Thymus (tissue), 11 donors: ENCODE data around the gene ESPNL. TPM values are rescaled to one million over a fixed set of nuclear protein-coding genes. Genes with fewer than 3 reads are reported as not detected.
"Not testable (repeated sequence)": the region's sequence is repeated elsewhere in the genome, so short reads cannot be mapped to it uniquely, and the experiment has no call there.

Source experiments
- DNase-seq, 9 donors: peaks; one replicate each; pipeline ENCODE4 v3.0.0-alpha.2; 2013; ENCODE audit warnings: low spot score in 9 of 9, low read depth in 6 of 9, missing footprints in 1 of 9
- H3K27ac ChIP-seq, 2 donors: one replicate each; pipeline ENCODE4 v1.5.1; 2013; ENCODE audit warnings: control low read depth in 1 of 2, low read depth in 1 of 2, low read length in 1 of 2, mild to moderate bottlenecking in 1 of 2, moderate library complexity in 1 of 2
- H3K27me3 ChIP-seq, 2 donors: one replicate each; pipeline ENCODE4 v1.5.1; 2013; ENCODE audit warnings: low read length in 1 of 2; ENCODE audit not compliant: control insufficient read depth in 2 of 2, insufficient read depth in 1 of 2
- H3K36me3 ChIP-seq, 2 donors: one replicate each; pipeline ENCODE4 v1.5.1; 2013; ENCODE audit warnings: low read length in 1 of 2, mild to moderate bottlenecking in 1 of 2, moderate library complexity in 1 of 2; ENCODE audit not compliant: control insufficient read depth in 2 of 2, insufficient read depth in 2 of 2
- H3K4me1 ChIP-seq, 2 donors: one replicate each; pipeline ENCODE4 v1.5.1; 2013; ENCODE audit warnings: low read length in 2 of 2; ENCODE audit not compliant: control insufficient read depth in 2 of 2, insufficient read depth in 2 of 2
- H3K4me3 ChIP-seq, 2 donors: one replicate each; pipeline ENCODE4 v1.5.1; 2013; ENCODE audit warnings: low read length in 2 of 2, control low read depth in 1 of 2, mild to moderate bottlenecking in 1 of 2
- H3K9me3 ChIP-seq, 2 donors: one replicate each; pipeline ENCODE4 v1.5.1; 2013; ENCODE audit warnings: low read length in 1 of 2, mild to moderate bottlenecking in 1 of 2; ENCODE audit not compliant: control insufficient read depth in 2 of 2, insufficient read depth in 1 of 2
- WGBS: extraction: QIAGEN DNeasy Blood & Tissue Kit; methylation state at CpG from one replicate; pipeline ENCODE4 v1.1.7; 2013; 5-methylcytosine and 5-hydroxymethylcytosine counted together
- polyA plus RNA-seq: library from polyadenylated mRNA; stranded (reverse); fragments of 200-250 nt; gene quantifications from one replicate; pipeline ENCODE4 v1.2.3, GENCODE V29; 2013
- total RNA-seq: library from RNA; stranded (reverse); fragments of 120-200 nt; gene quantifications from one replicate; pipeline ENCODE4 v1.2.4, GENCODE V29; 2013
- donor health status: healthy.

Gene ESPNL
- total and polyA plus RNA-seq, 2 donors = 0.66 to 1.5 TPM

DNA sequence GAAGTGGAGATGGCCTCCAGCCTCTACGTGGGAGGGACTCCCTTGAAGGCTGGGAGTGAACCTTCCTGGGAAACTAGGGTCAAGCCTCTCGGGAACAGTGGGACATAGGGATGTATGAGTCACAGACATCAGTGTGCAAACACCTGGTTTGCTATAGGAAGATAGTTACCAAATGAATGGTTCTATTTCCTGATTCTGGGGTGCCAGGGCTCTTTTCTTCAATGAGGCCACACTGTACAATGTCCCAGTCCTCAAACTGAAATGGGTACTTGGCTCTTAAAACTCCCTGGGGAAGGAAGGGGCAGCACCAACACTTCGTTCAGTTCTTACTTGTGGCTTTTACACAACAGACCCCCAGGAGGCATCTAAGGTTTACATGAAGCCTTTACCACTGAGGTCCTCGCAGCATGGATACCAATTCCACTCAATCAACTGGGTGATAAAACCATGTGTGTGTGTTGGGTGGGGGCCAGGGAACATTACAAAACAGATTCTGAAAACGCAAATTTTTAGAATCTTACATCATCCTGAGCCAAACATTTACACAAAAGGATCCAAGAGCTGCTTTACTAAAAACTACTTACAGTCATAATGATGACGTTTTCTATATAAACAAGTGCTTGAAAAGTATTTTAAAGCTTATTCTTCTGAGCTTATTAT is 69.0 kb downstream of the ESPNL start:
- H3K4me1 ChIP-seq = peaks cover 0 to 4% of the 10 kb centered on the region in 2 donors
- H3K9me3 ChIP-seq = no peaks in the 10 kb centered on the region
- H3K27ac ChIP-seq = no peak overlapping the region
- H3K27me3 ChIP-seq = peaks cover 6 to 17% of the 10 kb centered on the region in 2 donors
- no peak overlapping the region for H3K4me3 ChIP-seq
- DNase-seq = no peak
- 93% methylated on average over 6 of the region's 6 CpGs for WGBS
- H3K36me3 ChIP-seq = peaks cover 58 to 72% of the 10 kb centered on the region in 2 donors

DNA sequence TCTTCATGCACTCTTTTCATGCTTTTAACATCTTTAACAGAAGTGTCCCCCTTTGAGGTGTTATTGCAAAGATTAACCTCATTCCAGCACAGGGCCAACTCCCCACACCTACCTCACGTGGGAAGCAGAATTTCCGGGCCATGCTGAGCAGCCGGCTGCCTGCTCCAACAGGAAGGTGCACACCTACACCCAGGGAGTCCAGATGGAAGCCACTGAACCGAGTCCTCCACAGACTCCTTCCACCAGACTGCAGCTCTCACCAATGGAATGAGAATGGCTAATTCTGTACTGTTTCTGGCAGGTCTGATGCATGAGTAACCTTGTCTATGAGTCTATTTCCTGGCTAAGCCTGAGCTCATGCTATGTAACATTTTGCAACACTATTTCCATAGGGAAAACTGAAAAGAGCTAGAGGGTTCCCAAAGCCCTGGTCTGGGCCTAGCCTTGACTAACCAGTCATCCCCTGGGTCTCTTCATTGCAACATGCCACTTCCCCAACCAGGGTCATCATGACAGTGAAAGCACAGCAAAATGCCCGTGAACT is 69.6 kb downstream of the ESPNL start:
- no peak for DNase-seq
- H3K27ac ChIP-seq = no peak overlapping the region
- peaks cover 0 to 4% of the 10 kb centered on the region in 2 donors for H3K4me1 ChIP-seq
- H3K9me3 ChIP-seq = no peaks in the 10 kb centered on the region
- 95% methylated on average over 5 of the region's 5 CpGs for WGBS
- peaks cover 64 to 78% of the 10 kb centered on the region in 2 donors for H3K36me3 ChIP-seq
- H3K4me3 ChIP-seq = no peak overlapping the region
- peaks cover 2 to 11% of the 10 kb centered on the region in 2 donors for H3K27me3 ChIP-seq

DNA sequence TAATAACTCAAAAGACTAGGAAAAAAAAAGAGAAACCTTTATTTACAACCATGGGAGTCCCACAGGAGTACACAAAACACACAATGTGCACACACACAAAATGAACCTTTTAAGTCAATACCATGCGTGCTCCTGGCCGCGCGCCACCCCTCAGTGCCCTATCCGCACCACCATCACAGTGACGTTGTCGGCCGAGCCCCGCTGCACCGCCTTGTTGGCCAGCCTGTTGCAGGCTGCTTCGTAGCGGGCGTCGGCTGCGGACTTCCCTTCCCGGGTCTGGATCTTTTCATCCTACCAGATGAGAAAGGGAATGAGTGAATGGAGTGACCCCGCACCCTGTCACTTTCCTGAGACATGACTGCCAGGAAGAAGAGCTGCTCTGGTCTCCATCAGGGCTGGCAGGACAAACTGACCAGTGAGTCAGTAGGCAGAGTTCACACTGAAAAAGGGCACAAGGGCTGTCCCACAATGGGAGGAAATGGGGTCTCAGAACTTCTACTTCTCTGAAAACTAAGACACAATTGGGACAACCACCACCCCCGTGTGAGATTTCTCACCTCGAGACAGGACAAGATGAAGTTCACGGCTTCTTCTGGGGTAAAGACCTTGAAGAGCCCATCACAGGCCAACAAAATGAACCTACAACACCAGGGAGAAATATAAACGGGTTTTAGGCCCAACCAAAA is 70.4 kb downstream of the ESPNL start:
- Histone ChIP-seq H3K9me3 (no peaks in the 10 kb centered on the region), H3K4me1 (peaks cover 0 to 4% of the 10 kb centered on the region in 2 donors), H3K27ac (no peak overlapping the region), H3K27me3 (peaks cover 0 to 4% of the 10 kb centered on the region in 2 donors), H3K4me3 (no peak overlapping the region), H3K36me3 (peaks cover 70 to 82% of the 10 kb centered on the region in 2 donors)
- DNase-seq = no peak
- 97% methylated on average over 21 of the region's 21 CpGs for WGBS

DNA sequence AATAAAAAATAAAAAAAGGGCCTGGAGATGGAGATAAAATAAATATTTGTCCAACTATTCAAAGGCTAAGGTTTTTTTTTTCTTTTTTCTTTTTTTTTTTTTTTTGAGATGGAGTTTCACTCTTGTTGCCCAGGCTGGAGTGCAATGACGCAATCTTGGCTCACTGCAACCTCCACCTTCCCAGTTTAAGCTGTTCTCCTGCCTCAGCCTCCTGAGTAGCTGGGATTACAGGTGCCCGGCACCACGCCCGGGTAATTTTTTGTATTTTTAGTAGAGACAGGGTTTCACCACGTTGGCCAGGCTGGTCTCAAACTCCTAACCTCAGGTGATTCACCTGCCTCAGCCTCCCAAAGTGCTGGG is 70.9 kb downstream of the ESPNL start:
- peaks cover 71 to 82% of the 10 kb centered on the region in 2 donors for H3K36me3 ChIP-seq
- whole genome bisulfite sequencing = 97% methylated on average over 5 of the region's 5 CpGs
- H3K27ac ChIP-seq, H3K27me3 ChIP-seq, H3K9me3 ChIP-seq, DNase-seq, H3K4me3 ChIP-seq, H3K4me1 ChIP-seq: not testable (repeated sequence)

DNA sequence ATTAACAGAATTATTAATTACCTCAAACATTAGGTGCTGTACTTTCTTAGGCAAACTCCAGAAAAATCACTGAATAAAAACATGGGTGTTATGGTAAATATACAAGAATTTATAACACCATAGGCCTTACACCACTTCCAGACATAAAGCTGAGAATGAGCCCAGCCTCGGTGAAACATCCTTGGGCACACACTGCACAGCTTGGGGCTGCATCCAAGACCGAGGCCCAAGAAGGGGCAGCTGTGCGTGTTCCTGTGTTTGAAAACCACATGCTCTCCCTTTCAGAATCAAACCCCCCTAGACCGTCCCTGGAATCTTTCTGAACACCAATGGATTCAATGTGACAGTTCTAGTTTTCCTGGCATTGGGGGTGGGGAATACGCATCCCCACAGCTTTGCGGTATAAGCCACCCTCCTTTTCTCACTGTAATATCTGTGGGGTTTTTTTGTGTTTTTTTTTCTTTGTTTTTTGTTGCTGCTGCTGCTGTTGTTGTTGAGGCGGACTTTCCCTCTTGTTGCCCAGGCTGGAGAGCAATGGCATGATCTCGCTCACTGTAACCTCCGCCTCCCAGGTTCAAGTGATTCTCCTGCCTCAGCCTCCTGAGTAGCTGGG is 71.5 kb downstream of the ESPNL start:
- Histone ChIP-seq H3K4me3 (no peak overlapping the region), H3K27me3 (no peaks in the 10 kb centered on the region), H3K27ac (no peak overlapping the region), H3K9me3 (no peaks in the 10 kb centered on the region), H3K36me3 (peaks cover 76 to 84% of the 10 kb centered on the region in 2 donors), H3K4me1 (peaks cover 0 to 3% of the 10 kb centered on the region in 2 donors)
- no peak for DNase-seq
- 98% methylated on average over 9 of the region's 9 CpGs for WGBS

DNA sequence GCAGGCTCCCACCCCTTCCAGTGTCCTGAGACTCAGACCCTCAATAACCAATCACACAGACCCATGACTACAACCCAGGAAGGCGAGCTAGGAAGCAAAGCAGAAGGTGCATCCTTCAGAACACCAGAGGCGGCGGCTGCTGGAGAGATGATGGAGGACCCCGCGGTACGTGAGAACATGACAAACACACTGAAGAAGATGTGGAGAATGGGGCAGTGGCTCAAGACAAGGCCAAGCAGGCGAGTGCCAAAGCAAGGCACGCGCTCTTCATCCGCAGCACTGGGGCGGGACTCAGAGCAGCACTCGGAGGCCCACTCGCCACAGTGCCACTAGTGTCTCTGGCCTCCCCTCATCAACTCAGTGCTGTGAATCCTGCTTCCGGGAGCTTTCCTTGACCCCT is 72.3 kb downstream of the ESPNL start:
- Histone ChIP-seq H3K4me1 (no peaks in the 10 kb centered on the region), H3K27me3 (no peaks in the 10 kb centered on the region), H3K36me3 (peaks cover 77 to 82% of the 10 kb centered on the region in 2 donors), H3K9me3 (no peaks in the 10 kb centered on the region), H3K27ac (no peak overlapping the region), H3K4me3 (no peak overlapping the region)
- whole genome bisulfite sequencing = 92% methylated on average over 14 of the region's 14 CpGs
- no peak for DNase-seq

DNA sequence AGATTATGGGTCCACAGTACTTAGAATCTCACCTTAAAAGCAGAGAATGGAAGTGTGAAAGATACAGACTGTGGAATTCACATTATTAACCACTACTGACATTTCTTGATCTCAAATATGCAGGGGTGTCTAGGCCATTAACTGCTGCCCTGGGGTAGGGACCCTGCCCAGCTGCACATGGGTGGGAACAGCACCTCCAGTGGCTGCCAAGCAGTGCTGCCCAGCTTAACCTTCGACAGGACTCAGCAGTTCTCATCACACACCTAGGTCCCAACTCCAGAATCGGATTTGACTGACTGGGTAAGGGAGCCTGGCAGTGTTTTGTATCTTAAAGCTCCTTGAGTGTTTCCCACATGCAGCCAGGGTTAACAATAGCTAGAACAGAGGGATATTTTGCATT is 73.6 kb downstream of the ESPNL start:
- H3K9me3 ChIP-seq = no peaks in the 10 kb centered on the region
- peaks cover 78 to 84% of the 10 kb centered on the region in 2 donors for H3K36me3 ChIP-seq
- no peaks in the 10 kb centered on the region for H3K27me3 ChIP-seq
- H3K4me1 ChIP-seq = no peaks in the 10 kb centered on the region
- H3K27ac ChIP-seq = no peak overlapping the region
- no peak for DNase-seq
- no peak overlapping the region for H3K4me3 ChIP-seq
- 96% methylated on average over 2 of the region's 2 CpGs for WGBS

DNA sequence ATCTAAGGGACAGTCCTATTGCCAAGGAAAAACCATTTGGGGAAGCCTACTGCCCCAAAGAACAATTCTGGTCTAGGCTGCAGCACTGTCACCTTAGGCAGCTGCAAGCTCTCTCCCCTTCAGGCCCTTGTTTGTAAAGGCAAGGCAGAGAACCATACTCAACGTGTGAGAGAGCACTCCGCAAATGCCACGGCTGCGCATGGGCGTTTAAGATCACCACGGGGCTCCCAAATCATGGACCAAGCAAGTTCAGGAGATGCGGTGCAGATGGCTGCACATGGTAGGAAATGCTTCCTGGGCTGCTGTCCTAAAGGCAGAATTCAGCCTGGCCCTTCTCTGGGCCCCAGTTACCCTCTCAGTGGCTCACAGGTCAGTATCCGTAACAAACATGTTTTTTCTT is 74.2 kb downstream of the ESPNL start:
- Histone ChIP-seq H3K4me1 (no peaks in the 10 kb centered on the region), H3K27ac (no peak overlapping the region), H3K4me3 (no peak overlapping the region), H3K36me3 (peaks cover 76 to 83% of the 10 kb centered on the region in 2 donors), H3K9me3 (no peaks in the 10 kb centered on the region), H3K27me3 (no peaks in the 10 kb centered on the region)
- no peak for DNase-seq
- 98% methylated on average over 8 of the region's 8 CpGs for WGBS

DNA sequence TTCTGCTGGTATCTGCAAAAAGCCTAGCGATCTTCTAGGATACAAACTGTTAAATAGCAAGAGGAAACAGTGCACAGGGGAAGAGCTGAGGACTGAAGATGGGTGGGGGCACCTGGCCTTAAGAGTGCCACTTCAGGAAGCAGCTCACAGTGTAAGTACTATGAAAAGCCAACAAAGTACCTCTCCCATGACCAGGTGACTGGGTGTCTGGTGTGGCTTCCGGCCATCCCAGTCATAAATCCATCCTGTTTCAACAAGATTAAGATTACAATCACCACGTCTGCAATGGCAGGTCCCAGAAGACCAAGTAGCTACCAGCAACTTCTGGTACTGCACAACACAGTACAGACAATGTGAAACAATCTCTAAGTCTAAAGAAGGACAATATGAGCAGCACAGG is 74.6 kb downstream of the ESPNL start:
- WGBS = 96% methylated on average over 3 of the region's 3 CpGs
- Histone ChIP-seq H3K27ac (no peak overlapping the region), H3K36me3 (peaks cover 76 to 83% of the 10 kb centered on the region in 2 donors), H3K4me3 (no peak overlapping the region), H3K27me3 (no peaks in the 10 kb centered on the region), H3K9me3 (no peaks in the 10 kb centered on the region), H3K4me1 (no peaks in the 10 kb centered on the region)
- no peak for DNase-seq
